MM.1S (cell line): ENCODE data around the gene ZBTB18.

ENCODE experiments used
- CTCF ChIP-seq: fragments of 300-600 bp; sonication (generic); IDR thresholded peaks from 2 replicates; pipeline ENCODE4 v1.5.1; 2016; ENCODE audit warnings: antibody characterized with exemption, low read length, mixed read lengths
- EZH2phosphoT487 ChIP-seq: fragments of 300-600 bp; sonication (generic); IDR thresholded peaks from 2 replicates; pipeline ENCODE4 v1.6.1; 2018; ENCODE audit warnings: antibody characterized with exemption, low read length

GRCh38 chr1:244063498-244063897 lies 12.4 kb downstream of the ZBTB18 start:
- TF ChIP-seq CTCF = no peak
- TF ChIP-seq EZH2phosphoT487 = no peak
